ENCODE results near the gene PHF2.

DNA sequence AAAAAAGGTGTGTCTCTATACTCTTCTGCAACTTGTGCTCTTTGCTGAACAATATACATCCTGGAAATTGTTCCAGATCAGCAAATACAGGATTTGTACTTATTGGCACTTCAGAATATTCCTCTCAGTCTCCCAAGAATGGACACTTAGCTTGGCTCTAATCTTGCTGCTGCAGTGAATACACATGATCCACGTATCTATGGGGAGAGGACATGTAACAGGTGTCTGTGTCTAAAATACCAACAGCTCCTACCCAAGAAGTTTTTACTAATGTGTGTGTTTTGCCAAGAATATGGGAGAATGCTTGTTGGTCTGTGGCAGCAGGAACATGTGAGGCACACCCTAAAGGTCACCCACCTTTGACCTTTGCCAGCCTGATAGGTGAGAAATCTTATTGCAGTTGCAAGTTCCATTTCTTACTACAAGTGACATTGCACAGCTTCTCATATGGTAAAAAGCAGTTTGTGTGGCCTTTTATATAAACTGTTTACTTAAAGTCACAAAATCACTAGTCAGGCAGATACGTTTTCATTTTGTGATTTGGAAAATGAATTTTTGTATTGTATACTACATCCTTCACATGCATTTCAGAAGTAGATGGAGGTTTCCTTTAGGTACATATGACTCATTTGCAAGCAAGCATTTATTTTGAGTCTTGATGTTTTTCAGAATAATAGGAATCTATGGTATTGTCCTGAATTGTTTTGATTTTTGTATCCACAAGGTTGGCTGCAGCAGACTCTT lies 35.8 kb downstream of the PHF2 start:
- no peak for TF ChIP-seq EZH2 (IDR thresholded peaks at IDR 0.05; ENCODE audit: borderline replicate concordance, insufficient read depth, low read depth, low read length, poor library complexity, severe bottlenecking)
- TF ChIP-seq, protein P1, sequence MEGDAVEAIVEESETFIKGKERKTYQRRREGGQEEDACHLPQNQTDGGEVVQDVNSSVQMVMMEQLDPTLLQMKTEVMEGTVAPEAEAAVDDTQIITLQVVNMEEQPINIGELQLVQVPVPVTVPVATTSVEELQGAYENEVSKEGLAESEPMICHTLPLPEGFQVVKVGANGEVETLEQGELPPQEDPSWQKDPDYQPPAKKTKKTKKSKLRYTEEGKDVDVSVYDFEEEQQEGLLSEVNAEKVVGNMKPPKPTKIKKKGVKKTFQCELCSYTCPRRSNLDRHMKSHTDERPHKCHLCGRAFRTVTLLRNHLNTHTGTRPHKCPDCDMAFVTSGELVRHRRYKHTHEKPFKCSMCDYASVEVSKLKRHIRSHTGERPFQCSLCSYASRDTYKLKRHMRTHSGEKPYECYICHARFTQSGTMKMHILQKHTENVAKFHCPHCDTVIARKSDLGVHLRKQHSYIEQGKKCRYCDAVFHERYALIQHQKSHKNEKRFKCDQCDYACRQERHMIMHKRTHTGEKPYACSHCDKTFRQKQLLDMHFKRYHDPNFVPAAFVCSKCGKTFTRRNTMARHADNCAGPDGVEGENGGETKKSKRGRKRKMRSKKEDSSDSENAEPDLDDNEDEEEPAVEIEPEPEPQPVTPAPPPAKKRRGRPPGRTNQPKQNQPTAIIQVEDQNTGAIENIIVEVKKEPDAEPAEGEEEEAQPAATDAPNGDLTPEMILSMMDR (IDR thresholded peaks at IDR 0.05) = no peak
